HG03025 (cell line): Measurements from ENCODE around the gene NOP14.
"Not testable (repeated sequence)": the region's sequence is repeated elsewhere in the genome, so short reads cannot be mapped to it uniquely, and the experiment has no call there.

Source experiments
- ATAC-seq: cut with Tn5 transposase; IDR thresholded peaks from one replicate; pipeline ENCODE4 v1.9.1; 2021; ENCODE audit warnings: mild to moderate bottlenecking, moderate library complexity; ENCODE audit not compliant: unreplicated experiment, low FRiP score

Gene NOP14

DNA sequence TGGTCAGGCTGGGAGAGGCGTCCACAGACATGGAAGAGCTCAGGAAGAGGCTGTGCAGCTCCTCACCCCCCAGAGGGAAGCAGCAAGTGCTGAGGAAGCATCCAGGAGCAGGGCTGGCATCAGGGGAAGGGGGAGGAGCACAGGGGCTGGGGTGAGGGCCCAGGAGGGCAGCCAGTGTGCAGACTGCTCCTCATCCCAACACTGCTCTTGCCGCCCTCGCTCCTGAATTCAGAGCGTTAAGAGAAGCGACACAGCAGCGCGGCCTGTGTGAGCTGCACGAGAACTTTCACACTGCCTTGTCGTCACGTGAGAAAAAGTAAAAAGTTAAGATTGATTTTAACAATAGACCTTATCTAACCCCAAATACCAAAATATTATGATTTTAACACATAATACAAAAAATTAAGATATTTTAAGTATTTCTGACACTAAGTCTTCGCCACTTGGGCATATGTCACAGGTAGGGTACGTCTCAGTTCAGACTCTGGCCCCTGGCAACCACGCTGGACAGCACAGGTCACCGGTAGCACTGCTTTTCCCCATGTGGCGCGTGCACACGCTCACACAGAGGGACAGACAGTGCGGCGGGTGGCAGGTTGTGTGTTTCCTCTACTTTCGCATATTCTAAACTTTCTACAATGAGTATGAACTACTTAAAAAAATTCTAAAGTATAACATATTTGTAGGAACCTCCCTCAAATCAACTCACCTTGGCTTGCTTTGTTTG lies 19.7 kb downstream of the NOP14 start:
- ATAC-seq: no peak

DNA sequence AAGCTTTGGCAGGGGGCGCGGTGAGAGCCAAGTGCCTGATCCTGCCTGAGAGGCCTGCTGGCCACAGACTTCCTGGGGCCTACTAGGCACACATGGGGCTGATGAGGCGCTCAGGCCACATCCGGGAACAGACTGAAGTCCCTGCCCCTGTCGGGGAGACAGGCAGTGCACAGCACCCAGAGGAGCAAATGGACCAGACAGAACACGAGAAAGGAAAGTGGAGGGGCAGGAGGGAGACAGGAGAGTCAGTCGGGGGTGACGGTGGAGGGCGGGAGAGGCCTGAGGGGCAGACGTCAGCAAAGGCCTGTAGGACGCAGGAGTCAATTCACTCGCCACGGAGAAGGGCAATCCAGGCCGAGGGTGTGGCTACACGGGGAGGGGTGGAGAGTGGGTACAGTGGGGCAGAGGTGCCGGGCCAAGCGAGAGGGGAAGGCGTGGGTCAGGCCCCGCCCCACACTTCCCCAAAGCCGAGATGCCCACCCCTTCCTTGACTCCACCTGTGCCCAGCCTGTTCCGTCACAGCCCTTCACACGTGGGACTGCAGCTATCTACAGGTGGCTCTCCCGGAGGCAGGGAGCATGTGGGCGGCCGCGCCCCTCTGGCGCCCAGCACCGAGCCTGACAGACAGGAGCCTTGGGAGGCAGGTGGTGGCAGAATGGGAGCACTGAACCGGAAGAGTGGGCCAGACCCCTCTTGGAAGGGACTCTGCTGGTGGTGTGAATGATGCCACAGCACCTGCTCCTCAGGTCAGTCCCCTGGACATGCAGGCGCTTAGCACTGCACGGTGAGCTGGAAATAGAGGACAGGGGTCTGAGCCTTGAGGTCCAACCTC lies 20.5 kb downstream of the NOP14 start:
- no peak for ATAC-seq

DNA sequence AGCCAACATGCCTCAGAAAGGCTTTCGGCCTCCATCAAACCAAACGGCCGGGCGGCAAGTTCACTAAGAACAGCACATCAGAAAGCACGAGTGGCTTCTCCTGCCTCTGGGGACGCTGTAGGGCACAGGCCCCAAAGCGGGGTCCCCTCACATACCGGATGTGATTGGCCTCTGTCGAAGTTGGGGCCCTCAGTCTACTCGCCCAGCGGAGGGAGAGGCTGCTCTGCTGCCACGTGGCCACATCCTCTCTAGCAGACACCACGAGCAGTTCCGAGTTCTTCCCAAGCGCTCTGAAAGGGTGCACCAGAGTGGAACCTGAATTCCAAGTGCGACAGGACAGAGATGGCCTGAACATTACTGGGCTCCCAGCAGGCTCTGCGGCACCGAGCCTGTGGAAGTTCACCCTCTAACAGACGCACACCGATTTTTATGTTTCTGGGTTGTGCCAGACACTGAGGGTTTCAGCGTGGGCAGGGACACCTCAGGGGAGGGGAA lies 21.1 kb downstream of the NOP14 start:
- no peak for ATAC-seq

DNA sequence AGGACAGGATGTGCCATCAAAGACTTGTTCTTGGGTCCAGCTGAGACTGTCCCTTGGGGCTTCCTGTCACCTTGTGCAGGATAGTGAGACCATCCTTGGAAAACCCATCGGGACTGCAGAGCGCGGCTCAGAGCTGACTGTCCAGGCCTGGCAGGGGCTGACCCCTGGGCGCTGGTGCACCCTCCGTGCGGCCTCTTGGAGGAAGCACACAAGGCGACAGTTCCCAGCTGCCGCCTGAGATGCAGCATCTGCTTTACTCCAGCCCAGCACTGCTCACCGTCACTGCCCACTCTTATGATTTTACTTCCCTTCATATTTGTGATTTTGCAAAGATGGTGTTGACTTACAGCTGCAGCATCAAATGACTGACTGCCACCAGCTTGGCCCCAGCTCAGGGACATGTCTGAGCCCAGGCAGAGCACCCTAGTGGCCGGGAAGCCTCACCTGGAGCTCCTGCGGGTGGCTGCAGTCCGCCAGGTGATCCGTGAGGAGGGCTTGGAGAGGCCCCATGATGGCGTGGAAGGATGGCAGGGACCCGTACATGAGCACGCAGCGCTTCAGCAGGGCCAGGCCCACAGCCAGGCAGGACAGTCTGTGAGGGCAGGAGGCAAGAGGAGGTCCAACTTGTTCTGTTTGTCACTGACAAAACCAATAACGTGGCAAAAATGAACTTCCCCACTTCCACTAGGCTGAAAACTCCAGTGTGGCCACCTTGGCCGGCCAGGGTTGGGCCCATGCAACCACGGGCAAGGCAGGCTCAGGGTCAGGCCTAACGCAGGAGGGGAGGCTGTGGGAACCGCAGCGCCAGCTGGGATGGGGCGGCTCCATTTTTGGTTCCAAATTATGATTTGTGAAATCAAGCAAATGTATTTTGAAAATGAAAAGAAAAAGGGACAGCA lies 21.8 kb downstream of the NOP14 start:
- no peak for ATAC-seq

DNA sequence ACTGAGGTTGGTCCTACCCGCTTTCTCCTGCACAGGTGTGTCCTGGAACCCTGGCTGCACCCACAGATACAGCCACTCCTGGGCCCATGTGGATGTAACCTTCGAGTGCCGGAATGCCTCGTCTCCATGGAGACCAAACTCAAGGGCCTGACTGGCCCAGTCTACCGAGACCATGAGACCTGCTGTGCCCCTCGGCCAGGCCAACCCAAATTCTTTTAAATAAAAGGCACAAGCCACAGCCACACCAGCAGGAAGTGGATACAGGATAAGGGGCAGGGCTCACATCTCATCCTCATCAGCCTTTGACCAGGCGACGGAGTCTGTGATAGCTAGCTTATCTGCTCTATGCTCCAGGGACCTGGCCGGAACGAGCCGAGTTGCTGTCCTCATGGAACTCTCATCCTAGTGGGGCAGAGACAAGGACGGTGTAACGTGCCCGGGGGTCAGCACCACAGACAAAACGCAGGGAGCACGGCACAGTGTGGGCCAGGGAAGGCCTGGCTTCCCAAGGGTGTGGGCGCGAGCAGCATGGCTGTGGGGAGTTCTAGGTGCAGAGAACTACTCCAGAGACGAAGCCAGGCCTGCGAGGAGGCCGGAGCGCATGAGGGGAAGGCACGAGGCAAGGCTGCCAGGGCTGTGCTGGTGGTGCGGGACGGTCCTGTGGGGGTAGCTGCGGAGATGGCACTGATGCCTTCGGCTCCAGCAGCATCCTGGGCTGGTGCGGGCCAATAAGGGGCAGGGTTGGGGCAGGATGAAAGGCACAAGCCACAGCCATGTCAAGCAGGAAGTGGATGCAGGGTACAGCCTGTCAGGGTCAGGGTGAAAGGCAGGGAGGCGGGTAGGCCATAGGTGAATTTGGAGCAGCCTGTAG lies 22.7 kb downstream of the NOP14 start:
- ATAC-seq: no peak

DNA sequence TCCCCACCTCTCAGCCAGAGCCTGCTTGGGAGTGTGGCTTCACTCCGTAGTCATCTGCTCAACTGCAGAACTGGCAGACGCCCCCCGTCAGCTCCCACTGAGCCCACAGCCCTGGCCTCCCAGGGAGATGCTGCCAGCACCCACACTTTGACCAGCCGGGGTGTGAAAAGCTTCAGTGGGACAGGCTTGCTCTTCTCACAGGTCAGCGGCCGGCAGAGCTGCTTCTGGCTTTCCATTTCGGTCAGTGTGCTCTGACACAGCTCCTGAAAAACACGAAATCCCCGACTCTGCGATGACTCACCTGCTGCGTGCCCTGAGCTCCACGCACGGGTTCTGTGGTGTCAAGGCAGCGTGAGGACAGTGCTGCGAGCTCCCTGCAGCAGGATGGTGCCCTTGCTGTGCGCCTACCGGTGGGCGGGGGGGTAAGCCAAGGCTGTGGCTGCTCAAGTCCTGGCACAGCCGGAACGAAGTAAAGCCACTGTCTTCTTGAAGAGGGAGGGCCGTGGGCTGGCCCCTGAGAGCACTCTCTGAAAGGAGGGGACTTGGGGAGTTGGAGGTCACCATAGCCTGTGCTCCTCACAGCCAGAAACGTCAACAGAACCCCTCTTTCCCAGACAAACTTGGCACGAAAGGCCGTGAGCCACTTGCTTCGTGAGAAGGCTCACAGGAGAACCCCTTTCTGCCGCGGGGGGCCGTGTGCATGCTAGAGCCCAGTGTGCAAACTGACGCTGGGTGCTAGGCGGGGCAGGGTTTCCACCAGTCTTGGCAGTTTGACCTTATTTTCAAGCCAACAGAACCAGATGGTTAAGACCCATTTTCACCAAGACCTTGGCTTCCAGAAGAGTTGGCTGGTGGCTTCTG lies 23.6 kb downstream of the NOP14 start:
- ATAC-seq: no peak

DNA sequence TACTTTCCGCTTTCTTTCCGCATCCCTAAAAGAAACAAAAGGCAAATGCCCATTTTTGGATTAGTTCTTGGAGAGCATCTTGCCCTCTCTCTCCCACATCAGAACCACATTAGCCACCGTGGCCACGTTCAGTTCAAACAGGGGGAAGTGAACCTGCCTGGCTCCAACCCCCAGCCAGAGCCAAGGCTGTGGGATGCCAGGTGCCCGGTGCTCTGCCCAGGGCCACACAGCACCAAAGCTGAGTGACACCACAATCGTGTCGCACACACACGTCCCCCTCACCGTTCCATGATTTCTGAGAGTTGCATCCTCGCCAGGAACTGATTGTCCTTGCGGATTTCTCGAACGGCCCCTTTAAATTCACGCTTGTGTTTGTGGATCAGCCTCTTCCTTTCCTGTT lies 24.3 kb downstream of the NOP14 start:
- no peak for ATAC-seq

DNA sequence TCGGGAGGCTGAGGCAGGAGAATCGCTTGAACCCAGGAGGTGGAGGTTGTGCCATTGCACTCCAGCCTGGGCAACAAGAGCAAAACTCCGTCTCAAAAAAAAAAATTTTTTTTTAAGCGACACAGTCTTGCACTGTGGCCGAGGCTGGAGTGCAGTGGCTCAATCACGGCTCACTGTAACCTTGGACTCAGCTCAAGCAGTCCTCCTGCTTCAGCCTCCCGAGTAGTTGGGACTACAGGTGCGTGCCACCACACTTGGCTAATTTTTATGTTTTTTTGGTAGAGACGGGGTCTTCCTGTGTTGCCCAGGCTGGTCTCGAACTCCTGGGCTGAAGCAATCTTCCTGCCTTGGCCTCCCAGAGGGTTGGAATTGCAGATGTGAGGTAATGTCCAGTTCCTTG lies 24.8 kb downstream of the NOP14 start:
- ATAC-seq: not testable (repeated sequence)

DNA sequence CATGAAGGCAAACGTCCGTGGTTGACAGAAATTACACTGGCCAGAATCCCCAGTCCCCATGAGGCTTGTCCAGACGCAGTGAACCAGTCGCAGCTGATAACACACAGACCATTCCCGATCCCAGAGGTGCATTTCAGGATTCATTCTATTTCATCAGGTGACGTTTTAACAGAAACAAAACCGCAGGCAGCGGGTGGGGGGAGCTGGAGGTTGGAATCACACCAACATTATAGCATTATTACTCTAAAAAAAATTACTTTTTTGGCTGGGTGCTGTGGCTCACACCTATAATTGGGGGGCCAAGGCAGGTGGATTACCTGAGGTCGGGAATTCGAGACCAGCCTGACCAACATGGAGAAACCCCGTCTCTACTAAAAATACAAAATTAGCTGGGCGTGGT lies 25.2 kb downstream of the NOP14 start:
- no peak for ATAC-seq

DNA sequence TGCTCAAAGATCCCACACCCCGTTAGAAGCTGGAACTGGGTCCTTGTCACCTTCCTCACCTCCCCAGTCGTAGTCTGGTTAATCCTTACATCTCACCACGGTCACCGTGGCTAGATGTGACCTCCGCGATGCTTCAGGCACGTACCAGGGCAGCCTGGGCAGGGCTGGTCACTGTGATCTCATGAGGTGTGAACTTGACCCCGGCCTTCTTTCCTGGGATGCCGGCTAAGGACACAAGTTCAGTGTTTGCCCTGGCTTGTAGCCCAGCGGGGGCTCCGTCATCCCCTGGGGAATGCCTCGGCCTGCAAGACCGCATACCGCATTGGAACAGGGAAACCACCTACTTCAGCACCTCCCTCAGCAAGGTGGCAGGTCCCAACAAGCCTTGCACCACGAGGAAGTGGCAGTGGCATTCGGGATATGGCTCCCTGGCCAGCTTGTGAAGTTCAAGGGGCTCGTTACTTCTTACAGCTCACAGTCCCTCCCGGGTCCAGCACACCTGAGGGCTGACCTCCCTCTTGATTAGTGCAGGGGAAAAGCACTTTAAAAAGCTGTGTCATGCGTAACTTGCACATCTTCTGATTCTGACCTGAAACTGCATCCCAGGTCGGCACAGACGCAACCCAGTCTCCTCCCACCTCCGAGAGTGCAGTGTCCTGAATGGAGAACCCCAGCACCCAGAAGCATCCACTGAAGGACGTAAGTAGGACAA lies 25.9 kb downstream of the NOP14 start:
- ATAC-seq: no peak

DNA sequence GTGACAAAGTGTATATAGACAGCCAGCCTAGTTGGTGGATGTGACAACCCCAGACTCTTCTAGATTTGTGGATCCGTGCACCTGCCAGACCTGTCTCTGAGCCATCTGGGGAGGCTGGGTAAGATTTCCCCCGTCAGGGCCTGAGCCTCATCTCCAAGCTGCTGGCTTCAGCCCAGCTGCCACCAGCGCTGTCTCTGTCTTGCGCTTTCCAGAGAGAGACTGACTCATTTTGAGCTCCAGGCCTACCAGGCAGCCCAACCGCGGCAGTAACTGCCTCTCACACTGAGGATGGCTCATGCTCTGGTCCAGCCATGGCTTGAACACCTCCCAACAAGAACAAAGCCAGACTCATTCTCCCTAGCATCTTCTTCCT lies 26.4 kb downstream of the NOP14 start:
- ATAC-seq: peak; percentile 36

DNA sequence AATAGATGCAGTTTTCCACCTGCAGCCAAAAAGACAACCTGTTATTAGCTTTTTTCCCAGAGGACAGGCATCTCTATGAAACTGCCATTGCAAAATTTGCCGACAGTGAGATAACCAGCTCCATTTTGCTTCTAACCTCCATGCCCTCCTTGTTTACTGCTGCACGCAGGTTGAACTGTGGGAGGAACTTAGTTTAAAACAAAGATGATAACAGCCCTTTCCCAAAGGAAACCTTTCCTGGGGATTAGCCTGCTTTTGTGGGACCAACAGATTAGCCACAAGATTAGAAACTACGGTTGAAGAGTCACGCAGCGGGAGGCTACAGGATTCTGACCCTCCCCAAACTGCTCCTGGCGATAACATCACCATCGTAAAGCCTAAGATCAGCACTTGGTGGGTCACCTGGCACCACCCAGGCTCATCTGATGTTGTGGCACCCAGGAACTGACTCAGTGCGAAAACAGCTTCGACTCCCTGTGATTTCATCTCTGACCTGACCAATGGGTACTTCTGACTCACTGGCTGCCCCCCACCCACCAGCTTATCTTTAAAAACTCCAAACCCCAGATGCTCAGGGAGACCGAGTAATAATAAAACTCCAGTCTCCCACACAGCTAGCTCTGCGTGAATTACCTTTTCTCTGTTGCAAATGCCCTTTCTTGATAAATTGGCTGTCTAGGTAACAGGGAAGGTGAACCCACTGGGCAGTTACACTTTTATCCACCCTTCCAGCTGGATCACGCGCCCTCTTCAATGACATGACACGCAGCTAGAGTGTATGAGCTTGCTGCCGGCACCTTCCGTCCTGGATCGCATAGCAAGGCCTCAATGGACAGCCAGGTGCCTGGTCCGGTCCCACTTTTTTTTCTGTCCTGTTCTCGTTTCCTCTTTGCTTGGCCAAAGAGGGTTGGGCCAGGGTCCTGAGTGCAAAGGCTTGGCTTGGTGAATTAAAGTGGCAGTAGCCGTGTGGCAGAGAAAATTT lies 27.2 kb downstream of the NOP14 start:
- no peak for ATAC-seq

DNA sequence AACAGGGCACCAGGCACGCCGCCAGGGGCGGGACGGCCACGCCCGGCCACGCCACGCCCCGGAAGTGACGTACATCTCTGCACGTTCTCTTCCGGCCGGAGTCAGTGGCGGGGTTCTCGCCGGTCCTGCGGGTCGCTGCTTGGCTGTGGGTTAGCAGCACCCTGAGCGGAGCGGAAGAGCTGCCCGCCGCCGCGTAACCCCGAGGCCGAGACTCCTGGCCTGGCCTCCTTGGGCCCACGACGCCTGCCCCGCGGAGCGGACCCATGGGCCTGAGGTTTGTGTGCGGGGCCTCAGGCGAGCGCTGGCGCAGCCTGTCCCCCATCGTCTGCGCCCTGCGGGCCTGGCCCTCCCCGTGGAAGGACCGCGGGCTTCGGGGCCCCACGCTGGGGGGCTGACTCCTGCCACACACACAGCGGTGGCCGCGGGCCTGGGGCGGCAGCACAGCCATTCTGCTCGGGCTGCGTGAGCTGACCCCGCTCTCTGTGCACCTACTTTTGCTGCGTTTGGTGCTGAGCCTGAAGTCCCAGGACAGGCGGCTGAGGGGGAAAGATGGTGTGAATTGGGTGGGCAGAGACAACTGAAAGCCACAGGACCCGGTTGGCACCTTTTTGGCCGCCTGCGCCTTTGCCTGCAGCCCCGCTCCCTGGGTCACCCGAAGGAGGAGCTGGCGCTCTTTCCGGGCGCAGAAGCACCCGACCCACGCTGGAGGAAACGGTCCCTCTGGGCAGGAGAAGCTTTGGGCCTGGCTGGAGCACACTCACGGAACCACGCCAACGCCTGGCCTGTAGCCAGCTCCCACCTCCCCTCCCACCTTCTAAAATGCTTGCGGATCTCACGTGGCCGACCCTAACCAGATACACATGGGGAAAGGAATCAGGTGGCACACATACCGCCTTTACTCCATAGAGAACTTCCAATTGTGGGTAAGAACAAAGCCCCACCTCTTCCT lies 28.1 kb downstream of the NOP14 start:
- no peak for ATAC-seq

DNA sequence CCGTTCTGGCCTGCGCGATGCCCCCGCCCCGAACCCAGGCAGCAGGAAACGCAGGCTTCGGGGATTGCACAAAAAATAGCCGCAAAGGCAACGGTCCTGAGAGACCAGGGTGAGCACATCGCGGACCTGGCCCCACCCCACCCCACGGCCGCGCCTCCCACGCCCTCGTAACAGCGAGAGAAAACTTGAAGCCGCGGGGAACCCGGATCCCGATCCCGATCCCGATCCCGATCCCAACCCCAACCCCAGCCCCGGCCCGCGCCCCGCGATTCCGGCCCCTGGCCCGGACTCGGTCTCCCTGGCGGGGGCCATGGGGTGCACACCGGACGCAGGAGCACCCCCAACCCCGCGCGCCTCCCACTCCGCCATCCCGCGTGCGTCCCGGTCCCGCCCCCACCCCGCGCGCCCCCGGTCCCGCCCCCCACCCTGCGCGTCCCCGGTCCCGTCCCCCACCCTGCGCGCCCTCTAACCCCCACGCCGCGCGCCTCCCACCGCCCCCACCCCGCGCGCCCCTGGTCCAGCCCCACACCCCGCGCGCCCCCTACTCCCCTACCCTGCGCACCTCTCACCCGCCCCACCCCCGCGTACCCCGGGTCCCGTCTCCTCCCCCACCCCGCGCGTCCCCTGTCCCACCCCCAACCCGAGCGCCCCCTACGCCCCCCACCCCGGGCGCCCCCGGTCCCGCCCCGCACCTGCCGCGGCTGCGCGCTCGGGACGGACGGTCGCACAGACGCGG lies 29.0 kb downstream of the NOP14 start:
- no peak for ATAC-seq

DNA sequence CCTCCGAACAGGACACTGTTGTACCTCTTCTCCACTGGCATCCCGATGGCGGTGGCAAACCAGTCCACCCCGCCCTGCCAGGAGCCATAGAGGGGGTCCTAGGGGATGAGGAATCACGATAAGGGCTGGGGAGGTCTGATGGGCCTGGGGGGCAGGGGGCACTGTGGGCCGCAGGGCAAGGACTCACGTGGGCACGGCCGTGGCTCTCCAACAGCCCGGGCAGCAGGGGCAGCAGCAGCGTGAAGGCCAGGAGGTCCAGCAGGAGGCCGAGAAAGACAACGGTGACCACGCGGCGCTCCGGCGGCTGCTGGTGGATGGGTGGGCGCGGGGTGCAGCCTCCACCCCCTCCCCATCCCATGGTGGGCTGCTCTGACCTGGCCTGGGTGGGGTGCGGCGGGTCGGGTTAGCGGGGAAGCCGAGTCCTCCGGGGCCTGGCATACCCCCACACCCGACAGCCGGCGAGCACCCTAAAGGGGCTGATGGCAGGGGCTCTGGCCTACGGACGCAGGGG lies 29.6 kb downstream of the NOP14 start:
- no peak for ATAC-seq
